ENCODE results near the gene NCAM2.

DNA sequence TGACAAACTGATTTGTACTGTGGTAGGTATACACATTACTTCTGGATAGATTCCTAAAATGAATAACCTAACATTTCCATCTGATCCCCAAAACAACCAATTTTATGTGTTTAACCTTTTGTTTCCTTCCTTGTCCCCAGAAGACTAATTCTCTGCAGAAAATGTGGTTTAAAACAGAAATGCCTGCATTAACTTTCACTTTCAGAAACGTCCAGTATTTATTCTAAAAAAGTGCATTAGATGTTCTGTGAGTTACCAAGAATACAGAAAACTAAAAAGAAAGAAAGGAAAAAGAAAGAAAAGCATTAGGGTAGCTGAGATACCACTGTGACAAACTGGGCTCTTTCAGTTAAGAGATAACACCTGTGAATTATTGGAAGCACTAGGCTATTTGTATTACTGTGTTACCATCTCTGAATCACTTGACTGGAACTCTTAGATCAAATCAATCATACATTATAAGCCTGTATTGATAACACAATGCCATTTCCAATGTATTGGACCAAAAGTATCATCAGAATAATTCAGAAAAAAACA lies 177.7 kb downstream of the NCAM2 start:
- no peak for TF ChIP-seq GATA2 (IDR thresholded peaks at IDR 0.05; ENCODE audit: low read depth, low read length)
- TF ChIP-seq GATA3 (IDR thresholded peaks at IDR 0.05; ENCODE audit: low read depth, low read length) = no peak

Measured in SH-SY5Y (cell line).